Fibroblast of peridontal ligament (primary cell): Measurements from ENCODE around the gene MSH3.

Experiments
- DNase-seq: peaks from one replicate; pipeline ENCODE4 v3.0.0-alpha.2; 2010; ENCODE audit errors: extremely low read depth

MSH3 gene

DNA sequence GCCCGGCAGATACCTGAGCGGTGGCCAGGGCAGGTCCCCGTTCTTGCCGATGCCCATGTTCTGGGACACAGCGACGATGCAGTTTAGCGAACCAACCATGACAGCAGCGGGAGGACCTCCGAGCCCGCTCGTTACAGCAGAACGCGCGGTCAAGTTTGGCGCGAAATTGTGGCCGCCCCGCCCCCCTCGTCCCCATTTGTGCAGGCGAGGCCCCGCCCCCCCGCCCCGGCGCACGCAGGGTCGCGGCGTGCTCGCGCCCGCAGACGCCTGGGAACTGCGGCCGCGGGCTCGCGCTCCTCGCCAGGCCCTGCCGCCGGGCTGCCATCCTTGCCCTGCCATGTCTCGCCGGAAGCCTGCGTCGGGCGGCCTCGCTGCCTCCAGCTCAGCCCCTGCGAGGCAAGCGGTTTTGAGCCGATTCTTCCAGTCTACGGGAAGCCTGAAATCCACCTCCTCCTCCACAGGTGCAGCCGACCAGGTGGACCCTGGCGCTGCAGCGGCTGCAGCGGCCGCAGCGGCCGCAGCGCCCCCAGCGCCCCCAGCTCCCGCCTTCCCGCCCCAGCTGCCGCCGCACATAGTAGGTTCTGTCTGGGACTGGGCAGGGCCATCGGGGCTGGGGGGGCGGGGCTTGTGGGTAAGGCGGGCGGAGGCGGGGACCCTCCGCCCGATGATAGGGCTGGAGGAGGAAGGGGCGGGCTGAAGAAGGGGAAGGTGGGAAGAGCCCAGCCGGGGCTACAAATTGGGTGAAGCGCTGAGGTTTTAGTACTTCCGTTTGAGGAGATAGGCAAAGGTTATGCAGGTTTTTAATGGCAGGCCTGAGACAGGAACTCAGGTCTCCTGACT is at the start of gene MSH3, which contains the start of gene DHFR:
Gene MSH3, plus strand, starts transcription at position 262 of the 840 bp plus-strand sequence. Its CDS starts 76 bp downstream, at position 338.
Gene DHFR, minus strand, starts transcription at position 593 of the 840 bp plus-strand sequence. Its CDS starts 494 bp downstream, at position 99.
- DNase-seq: peak; percentile 74

DNA sequence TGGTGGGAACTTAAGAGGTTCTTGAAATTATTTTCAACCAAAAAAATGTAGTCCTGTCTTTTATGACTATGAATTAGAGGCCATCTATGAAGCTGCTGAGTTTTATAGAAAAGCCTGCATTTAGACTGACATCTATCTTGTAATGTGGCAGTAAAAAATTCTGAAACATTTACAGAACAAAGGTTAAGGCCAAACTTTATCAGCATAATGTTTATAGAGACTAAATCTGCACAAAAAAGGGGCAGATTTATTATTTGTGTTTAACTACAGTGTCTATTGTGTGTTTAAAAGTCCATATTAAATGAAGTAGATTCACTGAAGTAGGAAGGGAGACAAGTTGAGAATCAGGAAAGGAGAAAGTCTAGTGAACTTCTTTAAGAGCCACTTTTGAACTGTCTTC is 47.1 kb upstream of the MSH3 start:
- DNase-seq: no peak

DNA sequence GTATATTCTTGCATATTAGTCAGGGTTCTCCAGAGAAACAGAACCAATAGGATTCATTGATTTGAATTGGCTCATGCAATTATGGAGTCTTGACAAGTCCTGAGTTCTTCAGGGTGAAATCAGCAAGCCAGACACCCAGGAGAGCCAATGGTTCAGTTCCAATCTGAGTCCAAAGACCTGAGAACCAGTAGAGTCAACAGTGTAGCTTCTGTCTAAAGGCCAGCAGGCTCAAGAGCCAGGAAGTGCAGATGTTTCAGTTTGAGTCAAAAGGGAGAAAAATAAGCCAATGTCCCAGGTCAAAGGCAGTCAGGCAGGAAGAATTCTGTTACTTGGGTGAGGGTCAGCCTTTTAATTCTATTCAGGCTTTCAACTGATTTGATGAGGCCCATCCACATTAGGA is 46.6 kb upstream of the MSH3 start:
- DNase-seq: no peak

DNA sequence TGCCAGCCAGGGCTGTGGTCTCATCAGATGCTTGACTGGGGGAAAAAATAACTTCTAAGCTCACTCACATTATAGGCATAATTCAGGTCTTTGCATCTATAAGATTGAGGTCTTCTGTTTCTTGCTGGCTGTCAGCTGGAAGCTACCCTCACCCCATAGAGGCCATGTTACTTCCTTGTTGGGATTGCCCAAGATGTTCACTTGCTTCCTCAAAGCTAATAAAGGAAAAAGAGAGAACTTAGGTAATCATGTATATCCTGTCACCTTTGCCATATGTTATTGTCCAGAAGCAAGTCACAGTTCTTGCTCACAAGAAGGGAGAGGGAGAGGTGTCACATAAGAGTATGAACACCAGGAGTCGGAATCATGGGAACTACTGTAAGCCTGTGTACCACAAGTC is 45.7 kb upstream of the MSH3 start:
- DNase-seq: no peak

DNA sequence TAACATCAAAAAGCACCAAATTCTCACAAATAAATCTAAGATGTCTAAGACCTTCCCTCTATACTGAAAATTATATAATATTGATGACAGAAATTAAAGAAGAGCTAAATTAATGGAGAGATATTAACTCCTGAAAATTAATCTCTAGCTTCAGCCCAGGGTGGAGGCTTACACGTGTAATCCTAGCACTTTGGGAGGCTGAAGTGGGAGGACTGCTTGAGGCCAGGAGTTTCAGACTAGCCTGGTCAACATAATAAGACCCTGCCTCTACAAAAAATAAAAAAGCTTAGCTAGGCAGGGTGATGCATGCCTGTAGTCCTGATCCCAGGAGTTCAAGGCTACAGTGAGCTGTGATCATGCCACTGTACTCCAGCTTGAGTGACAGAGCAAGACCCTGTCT is 44.8 kb upstream of the MSH3 start:
- DNase-seq: no peak

DNA sequence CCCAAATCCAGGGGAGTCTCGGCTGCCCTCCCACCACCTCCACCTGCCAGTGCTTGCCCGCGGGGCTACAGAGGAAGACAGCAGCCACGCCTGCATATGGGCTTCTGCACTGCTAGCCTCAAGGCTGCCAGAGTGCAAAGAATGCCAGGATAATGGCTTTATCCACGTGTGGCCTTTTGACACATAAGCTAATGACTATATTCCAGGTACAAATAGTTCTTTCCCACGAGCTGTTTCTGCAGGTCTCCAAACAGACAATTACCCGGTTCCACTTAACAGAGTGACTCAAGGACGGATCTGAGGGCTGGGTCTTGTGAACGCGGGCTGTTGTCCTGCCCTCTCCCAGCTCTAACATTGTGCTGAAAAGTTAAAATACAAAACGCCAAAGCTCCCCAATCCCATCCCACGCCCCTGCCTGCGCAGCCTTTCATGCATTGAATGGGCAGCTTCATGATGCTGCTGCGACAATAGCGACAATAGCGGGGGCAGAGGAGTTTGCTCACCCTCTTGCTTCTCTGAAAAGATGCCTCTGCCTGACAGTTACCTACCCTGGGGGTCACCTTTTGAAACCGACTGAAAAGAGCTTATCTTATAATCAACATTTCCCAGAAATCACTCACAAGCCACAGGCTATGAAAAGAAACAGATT is 39.1 kb upstream of the MSH3 start:
- no peak for DNase-seq

DNA sequence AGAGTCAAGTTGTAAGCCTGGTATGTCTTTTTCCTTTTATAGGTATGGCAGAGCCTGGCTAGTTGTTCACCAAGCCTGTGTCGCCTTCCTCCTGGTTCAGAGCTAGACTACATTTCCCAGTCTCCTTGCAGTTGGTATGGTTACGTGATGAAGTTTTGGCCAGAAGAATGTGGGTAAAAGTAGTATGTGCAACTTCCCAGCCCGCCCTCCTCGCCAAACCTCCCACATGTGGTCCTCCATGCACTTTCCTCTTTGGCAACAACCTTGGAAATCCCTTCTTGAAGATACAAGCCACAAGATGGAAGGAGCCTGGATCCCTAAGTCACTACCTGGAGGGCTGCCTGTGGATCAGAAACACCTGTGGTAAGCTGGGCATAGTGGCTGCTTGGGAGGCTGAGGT is 36.0 kb upstream of the MSH3 start:
- no peak for DNase-seq

DNA sequence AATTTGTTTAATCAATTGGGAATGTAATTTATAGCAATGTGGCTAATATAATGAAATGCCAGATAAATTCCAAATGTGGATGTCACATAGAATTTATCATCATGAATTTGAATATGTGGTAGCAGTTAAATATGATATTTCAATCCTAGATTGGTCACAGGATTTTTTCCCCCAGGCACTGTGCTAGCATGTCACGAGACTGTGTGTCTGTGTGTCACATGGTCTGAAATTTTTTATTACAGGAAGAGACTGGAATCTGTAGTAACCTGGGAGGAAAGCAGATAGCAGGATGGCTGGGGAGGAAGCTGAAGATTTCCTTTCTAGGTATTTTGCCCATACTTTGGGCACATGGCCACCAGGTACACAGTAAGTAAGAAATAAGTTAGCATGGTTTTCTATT is 35.4 kb upstream of the MSH3 start:
- no peak for DNase-seq

DNA sequence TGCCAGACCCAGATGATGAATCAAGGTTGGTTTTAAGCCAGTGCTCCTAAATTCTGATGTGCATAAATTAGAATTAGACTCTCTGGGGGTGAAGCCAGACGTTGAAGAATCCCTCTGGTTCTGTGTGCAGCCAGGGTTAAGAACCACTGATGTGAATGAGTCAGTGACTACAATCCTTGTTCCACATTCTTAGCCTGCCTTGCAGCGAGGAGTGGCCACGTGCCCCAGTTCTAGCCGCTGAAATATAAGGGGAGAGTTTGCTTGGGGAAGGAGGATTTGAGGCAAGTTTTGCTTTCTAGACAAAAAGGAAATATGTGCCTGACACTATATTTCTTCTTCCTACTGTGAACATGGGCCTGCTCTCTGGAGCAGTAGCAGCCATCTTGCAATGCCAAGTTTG is 34.2 kb upstream of the MSH3 start:
- DNase-seq: peak; percentile 54

DNA sequence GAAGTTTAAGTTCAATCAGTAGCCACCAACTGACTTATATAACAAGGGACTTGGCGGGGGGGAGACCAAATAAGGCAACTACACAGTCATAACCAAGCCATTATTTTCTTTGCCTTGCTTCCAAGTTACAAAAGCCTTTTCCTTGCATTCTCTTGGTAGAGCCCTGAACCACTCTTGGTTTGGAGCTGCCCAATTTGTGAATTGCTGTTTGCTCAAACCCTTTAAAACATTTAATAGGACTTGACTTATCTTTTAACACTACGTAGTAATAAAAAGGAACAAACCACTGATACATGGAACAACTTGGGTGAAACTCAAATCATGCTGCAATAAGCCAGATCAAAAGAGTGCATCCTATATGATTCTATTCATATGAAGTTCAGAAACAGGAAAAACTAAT is 31.7 kb upstream of the MSH3 start:
- no peak for DNase-seq

DNA sequence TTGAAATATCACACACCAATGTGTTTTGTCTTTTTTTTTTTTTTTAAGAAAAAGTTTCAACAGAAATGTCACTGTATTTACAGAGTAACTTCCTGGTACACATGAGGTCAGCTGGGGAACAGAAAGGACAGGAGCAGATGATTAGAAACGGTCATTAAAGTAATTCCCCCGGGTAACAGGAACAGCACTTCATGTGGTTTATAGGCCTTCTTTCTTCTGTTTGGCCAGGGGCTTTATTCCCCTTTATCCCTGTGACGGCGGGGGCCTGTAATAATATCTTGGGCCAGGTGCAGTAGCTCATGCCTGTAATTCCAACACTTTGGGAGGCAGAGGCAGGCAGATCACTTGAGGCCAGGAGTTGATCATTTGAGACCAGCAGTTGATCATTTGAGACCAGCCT is 30.5 kb upstream of the MSH3 start:
- DNase-seq: no peak

DNA sequence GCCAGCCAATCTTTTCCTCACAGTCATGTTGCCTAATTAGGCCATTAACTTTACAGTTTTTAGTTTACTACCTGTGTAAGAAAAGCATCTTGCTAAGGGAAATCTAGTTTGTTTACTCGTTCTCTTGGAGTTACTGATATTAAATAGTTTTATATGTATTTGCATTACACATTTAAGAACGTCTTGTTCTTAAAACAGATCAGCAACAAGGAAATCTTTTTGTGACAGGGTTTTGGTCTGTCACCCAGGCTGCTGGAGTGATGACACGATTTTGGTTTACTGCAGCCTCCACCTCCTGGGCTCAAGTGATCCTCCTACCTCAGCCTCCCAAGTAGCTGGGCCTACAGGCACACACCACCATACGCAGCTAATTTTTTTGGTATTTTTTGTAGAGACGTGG is 29.2 kb upstream of the MSH3 start:
- DNase-seq: no peak

DNA sequence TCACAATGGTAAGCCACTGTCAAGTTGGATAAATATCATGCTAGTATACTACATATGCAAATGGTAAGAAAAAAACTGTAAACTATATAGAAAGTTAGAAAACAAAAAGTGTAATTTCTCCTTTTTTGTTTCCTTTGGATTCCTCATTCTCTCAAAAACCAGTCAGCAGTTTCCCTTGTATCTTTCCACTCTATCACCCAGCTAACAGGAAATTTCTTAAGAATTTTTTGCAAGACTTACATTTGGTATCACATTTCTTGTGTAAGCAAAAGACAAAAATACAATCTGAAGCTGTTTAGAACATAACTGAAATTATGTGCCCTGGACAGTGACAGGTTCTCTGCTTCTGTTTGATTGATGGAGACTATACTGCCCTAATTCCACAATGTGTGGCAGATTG is 25.2 kb upstream of the MSH3 start:
- no peak for DNase-seq

DNA sequence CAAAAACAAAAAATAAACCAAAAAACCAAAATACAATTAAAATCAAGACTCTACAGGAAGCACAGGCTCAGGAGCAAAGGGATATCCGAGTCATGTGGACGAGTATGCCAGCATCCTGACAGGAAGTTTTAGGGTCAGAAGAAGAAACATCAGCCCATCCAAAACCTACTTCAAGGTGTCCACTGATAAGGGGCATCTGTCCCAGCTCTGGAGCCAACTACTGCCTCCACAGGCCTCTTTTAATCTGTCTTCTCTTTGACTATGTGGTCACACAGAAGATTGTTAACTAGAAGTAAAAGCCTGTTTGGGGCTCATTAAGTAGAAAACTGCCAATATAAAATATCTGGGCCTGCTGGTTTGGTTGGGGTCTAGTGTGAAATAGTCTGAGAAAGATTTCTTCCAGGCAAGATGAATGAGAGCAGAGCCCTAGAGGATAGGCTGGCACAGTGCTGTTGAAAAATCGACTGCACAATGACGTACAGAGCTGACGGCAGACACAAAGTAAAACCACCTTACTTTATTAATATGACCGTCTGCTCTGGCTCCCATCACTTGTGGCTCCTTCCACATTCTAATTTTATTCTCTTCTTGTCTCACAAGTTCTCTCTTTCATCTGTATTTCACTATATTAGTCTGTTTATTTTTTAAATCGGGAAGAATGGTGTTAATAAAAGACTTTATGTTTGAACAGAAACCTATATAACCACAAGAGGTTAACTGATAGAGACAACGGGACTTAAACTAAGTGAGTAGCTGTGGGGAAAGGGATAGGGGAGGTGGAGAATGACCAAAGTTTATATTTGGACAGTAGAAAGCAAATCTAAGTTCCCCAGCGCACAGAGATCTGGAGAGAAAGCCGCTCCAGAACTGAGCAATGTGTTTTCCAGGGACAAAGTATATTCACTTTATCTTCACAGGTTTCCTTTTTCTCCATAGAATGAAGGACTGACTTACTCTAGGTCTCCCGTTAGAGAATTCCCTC is 22.9 kb upstream of the MSH3 start:
- no peak for DNase-seq

DNA sequence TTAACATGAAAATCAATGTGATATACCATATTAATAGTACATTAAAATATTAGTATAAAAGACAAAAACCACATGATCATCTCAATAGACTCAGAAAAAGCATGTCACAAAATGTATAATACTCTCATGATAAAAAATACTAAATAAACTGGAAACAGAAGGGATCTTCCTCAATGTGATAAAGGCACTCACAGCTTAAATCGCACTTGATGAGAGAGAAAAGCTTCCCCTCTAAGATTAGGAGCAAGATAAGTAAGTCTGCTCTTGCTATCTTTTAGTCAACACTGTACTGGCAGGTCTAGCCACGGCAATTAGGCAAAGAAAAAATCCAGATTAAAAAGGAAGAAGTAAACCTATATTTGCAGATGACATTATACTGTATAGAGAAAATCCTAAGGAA is 21.8 kb upstream of the MSH3 start:
- no peak for DNase-seq

DNA sequence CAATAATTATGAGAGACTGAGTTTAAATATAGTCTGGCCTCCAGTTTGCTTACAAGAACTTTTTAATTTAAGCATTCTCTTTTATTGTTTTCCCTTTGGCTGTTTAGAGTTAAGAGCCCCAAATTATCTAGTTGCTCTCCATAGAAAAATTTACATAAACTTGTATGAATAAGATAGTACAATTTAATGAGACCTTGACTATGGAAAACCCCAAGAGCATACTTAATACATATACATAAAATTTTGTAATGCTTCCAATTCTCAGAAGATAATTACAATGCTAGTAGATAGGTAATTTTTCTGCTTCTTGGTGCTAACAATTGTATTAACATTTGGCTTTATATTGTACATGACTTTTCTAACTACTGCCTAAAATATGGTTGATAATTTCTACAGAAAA is 20.3 kb upstream of the MSH3 start:
- no peak for DNase-seq

DNA sequence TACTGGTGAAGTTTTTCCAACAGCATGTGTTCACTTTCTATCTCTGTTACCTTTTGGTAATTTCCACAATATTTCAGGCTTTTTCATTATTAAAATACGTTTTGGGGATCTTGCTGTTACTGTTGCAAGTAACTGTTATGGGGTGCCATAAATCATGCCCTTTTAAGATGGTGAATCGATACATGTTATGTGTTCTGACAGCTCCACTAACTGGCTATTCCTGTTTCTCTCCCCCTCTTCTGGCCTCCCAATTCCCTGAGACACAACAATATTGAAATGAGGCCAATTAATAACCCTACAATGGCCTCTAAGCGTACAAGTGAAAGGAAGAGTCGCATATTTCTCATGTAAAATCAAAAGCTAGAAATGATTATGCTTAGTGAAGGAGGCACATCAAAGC is 13.1 kb upstream of the MSH3 start:
- DNase-seq: no peak

DNA sequence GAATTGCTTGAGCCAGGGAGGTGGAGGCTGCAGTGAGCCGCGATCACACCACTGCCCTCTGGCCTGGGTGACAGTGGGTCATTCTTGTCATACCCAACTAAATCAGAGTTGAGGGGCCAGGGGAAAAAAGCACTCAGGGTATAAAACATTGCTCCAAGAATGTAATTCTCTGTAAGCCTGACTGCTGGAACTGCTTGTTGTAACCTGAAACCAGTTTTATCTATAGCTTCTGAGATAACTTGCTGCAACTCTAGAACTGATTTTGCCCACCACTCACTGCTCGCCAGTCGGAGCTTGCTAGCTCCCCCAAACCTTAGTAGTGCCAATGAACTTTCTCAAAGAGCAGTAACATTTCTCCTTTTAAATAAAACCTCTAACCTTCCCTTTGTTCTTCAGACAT is 9.6 kb upstream of the MSH3 start:
- DNase-seq: no peak

DNA sequence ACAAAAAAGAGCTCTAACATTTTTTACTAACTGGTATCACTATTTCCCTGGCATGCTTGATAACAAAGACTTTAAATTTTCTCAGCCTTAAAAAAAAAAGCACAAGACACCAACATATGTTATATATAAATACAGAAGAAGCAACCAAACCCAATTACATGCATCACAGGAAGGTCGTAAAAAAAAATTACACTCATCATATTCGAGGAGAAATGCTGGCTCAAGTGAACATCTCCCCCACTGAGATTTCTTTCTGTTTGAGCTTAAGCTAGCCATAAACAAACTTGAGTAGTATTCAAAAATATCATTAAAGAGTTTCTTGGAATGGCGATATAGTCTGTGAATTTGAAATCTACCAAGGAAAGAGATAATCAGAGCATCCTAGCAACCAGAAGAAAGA is 7.5 kb upstream of the MSH3 start:
- DNase-seq: no peak

DNA sequence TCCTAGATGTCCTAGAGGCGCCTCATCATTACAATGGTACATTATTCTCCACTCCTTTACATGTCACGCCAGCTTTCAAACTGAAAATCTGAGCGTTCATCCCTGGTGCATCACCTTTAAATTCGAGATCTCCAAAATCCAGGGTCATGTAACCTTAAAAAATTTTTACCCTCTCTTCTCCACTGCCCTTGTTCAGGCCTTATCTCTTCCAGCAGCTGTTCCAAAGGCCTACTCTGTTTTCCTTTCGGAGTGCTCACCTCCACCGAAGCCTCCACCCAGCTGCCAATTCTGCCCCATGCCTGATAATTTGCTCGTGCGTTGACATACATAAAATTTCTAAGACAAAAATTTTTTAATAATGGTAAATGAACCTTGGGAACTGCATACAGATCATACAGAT is 950 bp upstream of the MSH3 start:
- no peak for DNase-seq

DNA sequence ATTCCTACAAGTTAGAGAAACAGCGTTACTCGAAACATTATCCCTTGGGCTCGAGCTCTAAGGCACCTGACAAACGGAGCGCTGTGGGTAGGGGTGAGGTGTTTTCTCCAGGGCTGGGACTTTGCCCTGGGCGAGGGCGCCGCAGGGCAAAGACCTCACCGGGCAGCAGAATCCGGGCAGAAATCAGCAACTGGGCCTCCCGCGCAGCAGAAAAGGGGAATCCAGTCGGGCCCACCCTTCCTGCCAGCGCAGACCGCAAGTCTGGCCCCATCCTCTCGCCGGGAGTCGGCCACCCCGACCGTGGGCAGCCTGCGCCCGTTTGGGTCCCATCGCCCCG is 430 bp upstream of the MSH3 start:
- no peak for DNase-seq

DNA sequence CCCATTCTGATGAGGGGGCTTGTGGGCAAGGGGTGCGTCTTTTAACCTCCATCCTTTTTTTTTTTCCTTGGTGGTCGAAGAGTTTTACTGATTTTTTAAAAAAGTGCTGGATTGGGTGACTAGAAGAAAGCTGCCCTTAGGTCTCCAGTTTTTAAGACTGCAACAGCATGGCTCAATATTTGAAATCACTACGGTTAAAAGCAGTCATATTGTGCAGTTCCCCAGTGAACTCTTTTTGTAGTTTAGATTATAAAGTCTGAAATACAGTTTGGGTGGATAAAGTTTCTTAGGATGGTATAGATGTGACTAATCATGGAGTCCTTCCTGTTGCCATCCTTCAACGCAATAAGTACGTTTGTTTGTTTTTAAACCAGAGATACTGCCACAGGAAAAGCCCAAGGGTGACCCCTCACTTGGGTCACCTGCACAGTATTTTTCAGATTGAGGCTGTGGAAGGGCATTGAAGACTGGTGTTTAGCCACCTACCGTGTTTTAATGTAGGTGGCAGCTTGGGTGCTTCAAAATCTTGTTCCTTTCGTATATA is 851 bp downstream of the MSH3 start:
- no peak for DNase-seq
